ENCODE measurements around the gene SLC2A9.

Gene SLC2A9

GRCh38 chr4:10020871-10021652, at the start of gene SLC2A9:
SLC2A9 (minus strand) TSS chr4:10021497; CDS start chr4:10021429, 68 bp downstream.
- Mint-ChIP-seq H3K9me3 (no peaks in the 10 kb centered on the region), H3K36me3 (ENCODE audit: insufficient read depth) (peaks cover 6% of the 10 kb centered on the region), H3K27ac (ENCODE audit: low read depth) (no peak within 1 kb of the TSS), H3K4me3 (no peak within 1 kb of the TSS), H3K4me1 (peaks cover 18% of the 10 kb centered on the region), H3K27me3 (peaks cover 17% of the 10 kb centered on the region)
- ATAC-seq (replicated peaks; ENCODE audit: extremely low read depth, poor library complexity, severe bottlenecking): no peak
- no peak for DNase-seq (ENCODE audit: low spot score in 2 of 2)

DNA sequence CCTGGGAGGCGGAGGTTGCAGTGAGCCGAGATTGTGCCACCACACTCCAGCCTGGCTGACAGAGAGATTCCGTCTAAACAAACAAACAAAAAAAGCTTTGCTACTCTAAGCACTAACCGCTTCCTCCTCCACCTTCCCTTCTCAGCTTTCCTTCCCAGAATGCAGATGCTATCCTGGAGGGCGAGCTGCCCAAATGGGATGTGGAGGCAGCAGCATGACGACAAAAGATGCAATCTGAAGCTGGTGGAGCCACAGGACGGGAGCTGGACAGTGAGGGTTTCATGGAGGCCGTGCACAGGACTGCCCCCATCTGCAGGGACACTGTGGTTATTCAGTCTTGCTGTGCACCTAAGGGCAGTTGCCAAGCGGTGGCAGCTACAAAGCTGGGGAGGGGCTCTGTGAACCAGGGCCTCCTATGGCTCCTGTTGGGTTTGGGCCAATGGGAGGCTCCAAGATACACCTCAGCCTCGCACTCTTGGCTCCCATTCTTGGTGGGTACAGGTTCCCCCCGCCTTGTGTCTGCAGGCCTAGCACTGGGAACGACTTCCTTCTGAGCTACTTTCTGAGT, 47.9 kb upstream of the SLC2A9 start:
- Mint-ChIP-seq H3K36me3 (ENCODE audit: insufficient read depth) (peaks cover 24% of the 10 kb centered on the region), H3K27ac (ENCODE audit: low read depth) (no peak overlapping the region), H3K9me3 (no peaks in the 10 kb centered on the region), H3K4me1 (peaks cover 5% of the 10 kb centered on the region), H3K4me3 (no peak overlapping the region), H3K27me3 (no peaks in the 10 kb centered on the region)
- no peak for ATAC-seq (replicated peaks; ENCODE audit: extremely low read depth, poor library complexity, severe bottlenecking)
- DNase-seq (ENCODE audit: low spot score in 2 of 2): no peak

DNA sequence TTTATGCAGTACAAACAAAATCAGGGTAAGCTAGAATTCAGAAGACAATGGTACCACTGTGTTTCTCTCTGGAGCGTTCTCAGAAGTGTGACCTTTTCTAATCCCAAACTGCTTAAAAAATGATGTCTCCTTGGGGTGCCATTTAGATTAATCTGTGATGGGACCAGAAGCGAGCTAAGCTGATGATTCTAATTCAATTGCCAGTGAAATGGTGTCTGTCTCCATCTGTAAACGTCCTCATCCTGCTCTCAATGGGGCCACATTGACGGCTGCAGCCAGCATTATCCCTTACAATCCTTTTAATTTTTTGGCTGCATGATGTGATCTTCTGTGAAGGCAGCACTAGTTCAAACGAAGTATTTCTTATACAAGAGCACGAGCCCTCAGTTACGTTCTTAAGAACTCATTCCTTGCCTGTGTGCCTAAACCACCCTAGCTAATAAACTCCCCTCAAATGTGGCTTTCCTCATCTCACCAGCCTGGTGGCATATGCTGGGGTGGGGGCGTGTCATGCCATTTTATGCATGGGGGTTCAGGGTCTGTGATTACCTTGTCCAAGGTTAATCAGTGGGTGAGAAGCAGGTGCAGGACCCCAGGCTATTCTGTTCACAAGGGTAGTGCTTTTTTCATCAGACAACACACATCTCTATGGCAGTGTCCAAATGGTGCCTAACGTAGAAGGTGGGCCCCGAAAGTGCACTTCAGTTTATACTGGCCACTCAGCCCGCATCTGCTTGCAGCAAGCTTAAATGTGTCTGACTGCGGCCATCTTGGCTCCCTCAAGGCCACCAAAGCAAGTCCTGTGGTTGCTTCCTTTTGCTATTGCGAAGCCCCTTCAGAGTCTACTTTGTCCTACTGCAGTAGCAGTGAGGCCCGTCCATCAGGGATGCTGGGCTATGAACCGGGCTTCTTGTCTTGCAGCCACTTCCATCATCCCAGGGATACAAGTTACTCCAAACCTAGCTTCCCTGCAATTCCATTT, 45.7 kb upstream of the SLC2A9 start:
- Mint-ChIP-seq H3K27me3 (no peaks in the 10 kb centered on the region), H3K9me3 (no peaks in the 10 kb centered on the region), H3K36me3 (ENCODE audit: insufficient read depth) (peaks cover 30% of the 10 kb centered on the region), H3K4me1 (peaks cover 5% of the 10 kb centered on the region), H3K4me3 (no peak overlapping the region), H3K27ac (ENCODE audit: low read depth) (no peak overlapping the region)
- DNase-seq (ENCODE audit: low spot score in 2 of 2) (no peak), ATAC-seq (replicated peaks; ENCODE audit: extremely low read depth, poor library complexity, severe bottlenecking) (no peak)

DNA sequence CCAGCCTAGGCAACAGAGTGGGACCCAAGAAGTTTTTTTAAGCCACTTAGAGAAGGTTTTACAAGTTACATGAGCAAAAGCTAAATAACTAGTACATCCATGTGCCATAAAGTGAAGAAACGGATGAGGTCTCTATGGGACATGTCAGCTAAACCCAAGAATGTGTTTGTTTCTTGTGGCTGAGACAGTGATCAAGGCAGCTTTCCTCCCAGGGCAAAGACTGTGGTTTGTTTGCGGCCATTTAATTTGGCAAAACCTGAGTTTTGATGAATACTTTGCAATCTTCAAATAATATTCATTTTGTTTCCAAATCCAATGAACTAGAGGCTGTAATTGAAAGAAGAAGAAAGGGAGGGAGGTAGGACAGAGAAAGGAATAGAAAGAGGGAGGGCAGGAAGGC, 44.9 kb upstream of the SLC2A9 start:
- H3K27me3 Mint-ChIP-seq: no peaks in the 10 kb centered on the region
- ATAC-seq (replicated peaks; ENCODE audit: extremely low read depth, poor library complexity, severe bottlenecking) (no peak), DNase-seq (ENCODE audit: low spot score in 2 of 2) (no peak)
- peaks cover 30% of the 10 kb centered on the region for H3K36me3 Mint-ChIP-seq (ENCODE audit: insufficient read depth)
- no peak overlapping the region for H3K4me3 Mint-ChIP-seq
- H3K9me3 Mint-ChIP-seq: no peaks in the 10 kb centered on the region
- H3K4me1 Mint-ChIP-seq: peaks cover 5% of the 10 kb centered on the region
- H3K27ac Mint-ChIP-seq (ENCODE audit: low read depth): no peak overlapping the region

- ATAC-seq (replicated peaks; ENCODE audit: extremely low read depth, poor library complexity, severe bottlenecking): no peak
- Mint-ChIP-seq H3K4me3 (no peak overlapping the region), H3K4me1 (no peaks in the 10 kb centered on the region), H3K36me3 (ENCODE audit: insufficient read depth) (peaks cover 28% of the 10 kb centered on the region), H3K27ac (ENCODE audit: low read depth) (no peak overlapping the region), H3K9me3 (no peaks in the 10 kb centered on the region), H3K27me3 (no peaks in the 10 kb centered on the region)
- DNase-seq (ENCODE audit: low spot score in 2 of 2): no peak
Observed at GRCh38 chr4:10063544-10064300, 42.4 kb upstream of the SLC2A9 start.

- H3K27me3 Mint-ChIP-seq: no peaks in the 10 kb centered on the region
- H3K4me1 Mint-ChIP-seq: no peaks in the 10 kb centered on the region
- no peak for DNase-seq (ENCODE audit: low spot score in 2 of 2)
Observed at GRCh38 chr4:10061650-10062415, 40.5 kb upstream of the SLC2A9 start.

DNA sequence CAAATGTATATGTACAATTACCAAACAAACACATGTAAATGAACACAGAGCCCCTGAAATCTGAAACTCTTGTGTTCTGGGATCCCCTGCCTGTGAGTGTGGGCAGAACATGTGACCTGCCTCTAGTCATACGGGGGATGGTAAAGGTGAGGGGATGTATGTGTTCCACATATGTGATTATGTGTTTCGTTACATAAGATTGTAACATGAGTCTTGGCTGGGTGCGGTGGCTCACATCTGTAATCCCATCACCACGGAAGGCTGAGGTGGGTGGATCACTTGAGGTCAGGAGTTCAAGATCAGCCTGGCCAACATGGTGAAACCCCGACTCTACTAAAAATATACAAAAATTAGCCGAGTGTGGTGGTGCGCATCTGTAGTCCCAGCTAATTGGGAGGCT, 37.1 kb upstream of the SLC2A9 start:
- ATAC-seq (replicated peaks; ENCODE audit: extremely low read depth, poor library complexity, severe bottlenecking) (no peak), DNase-seq (ENCODE audit: low spot score in 2 of 2) (no peak)
- no peak overlapping the region for H3K4me3 Mint-ChIP-seq
- no peaks in the 10 kb centered on the region for H3K4me1 Mint-ChIP-seq
- no peaks in the 10 kb centered on the region for H3K9me3 Mint-ChIP-seq
- H3K36me3 Mint-ChIP-seq (ENCODE audit: insufficient read depth): peaks cover 11% of the 10 kb centered on the region
- H3K27me3 Mint-ChIP-seq: no peaks in the 10 kb centered on the region
- no peak overlapping the region for H3K27ac Mint-ChIP-seq (ENCODE audit: low read depth)

More at GRCh38 chr4:10061650-10062415, 40.5 kb upstream of the SLC2A9 start:
- Mint-ChIP-seq H3K4me3 (no peak overlapping the region), H3K36me3 (ENCODE audit: insufficient read depth) (peaks cover 29% of the 10 kb centered on the region), H3K27ac (ENCODE audit: low read depth) (no peak overlapping the region), H3K9me3 (no peaks in the 10 kb centered on the region)
- no peak for ATAC-seq (replicated peaks; ENCODE audit: extremely low read depth, poor library complexity, severe bottlenecking)

GRCh38 chr4:10057023-10057395, 35.7 kb upstream of the SLC2A9 start:
- Mint-ChIP-seq H3K27ac (ENCODE audit: low read depth) (no peak overlapping the region), H3K4me1 (peaks cover 5% of the 10 kb centered on the region), H3K4me3 (no peak overlapping the region), H3K9me3 (no peaks in the 10 kb centered on the region), H3K27me3 (no peaks in the 10 kb centered on the region), H3K36me3 (ENCODE audit: insufficient read depth) (peaks cover 5% of the 10 kb centered on the region)
- ATAC-seq (replicated peaks; ENCODE audit: extremely low read depth, poor library complexity, severe bottlenecking) (no peak), DNase-seq (ENCODE audit: low spot score in 2 of 2) (no peak)

- ATAC-seq (replicated peaks; ENCODE audit: extremely low read depth, poor library complexity, severe bottlenecking) (no peak), DNase-seq (ENCODE audit: low spot score in 2 of 2) (no peak)
- H3K9me3 Mint-ChIP-seq: no peaks in the 10 kb centered on the region
- no peaks in the 10 kb centered on the region for H3K27me3 Mint-ChIP-seq
- peaks cover 5% of the 10 kb centered on the region for H3K4me1 Mint-ChIP-seq
- peaks cover 5% of the 10 kb centered on the region for H3K36me3 Mint-ChIP-seq (ENCODE audit: insufficient read depth)
- no peak overlapping the region for H3K4me3 Mint-ChIP-seq
- H3K27ac Mint-ChIP-seq (ENCODE audit: low read depth): no peak overlapping the region
Observed at GRCh38 chr4:10056334-10057022, 35.2 kb upstream of the SLC2A9 start.

- ATAC-seq (replicated peaks; ENCODE audit: extremely low read depth, poor library complexity, severe bottlenecking) (no peak), DNase-seq (ENCODE audit: low spot score in 2 of 2) (no peak)
- peaks cover 5% of the 10 kb centered on the region for H3K4me1 Mint-ChIP-seq
- peaks cover 5% of the 10 kb centered on the region for H3K36me3 Mint-ChIP-seq (ENCODE audit: insufficient read depth)
- no peaks in the 10 kb centered on the region for H3K27me3 Mint-ChIP-seq
- H3K27ac Mint-ChIP-seq (ENCODE audit: low read depth): no peak overlapping the region
- H3K9me3 Mint-ChIP-seq: no peaks in the 10 kb centered on the region
- H3K4me3 Mint-ChIP-seq: no peak overlapping the region
Observed at GRCh38 chr4:10055871-10056270, 34.6 kb upstream of the SLC2A9 start.

DNA sequence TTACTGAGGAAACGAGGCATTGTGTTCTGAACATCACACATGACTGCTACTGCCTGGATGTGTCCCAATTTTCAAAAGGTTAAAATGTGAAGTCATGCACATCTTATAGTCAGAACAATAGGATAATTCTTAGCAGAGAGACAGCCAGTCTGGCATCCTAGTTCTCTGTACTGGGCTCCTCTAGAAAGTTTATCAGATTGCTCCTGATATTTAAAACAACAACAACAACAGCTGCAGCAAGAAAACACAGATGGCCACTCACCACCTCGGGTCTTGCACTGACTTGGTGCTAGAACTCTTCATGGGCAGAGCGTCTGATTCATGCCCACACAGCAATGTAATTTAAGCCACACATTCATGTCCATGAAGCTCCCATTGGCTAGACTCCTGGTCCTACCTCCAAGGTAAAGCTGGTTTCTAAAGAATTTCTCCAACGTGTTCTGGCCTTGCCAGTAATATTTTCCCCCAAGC, 33.3 kb upstream of the SLC2A9 start:
- H3K9me3 Mint-ChIP-seq: no peaks in the 10 kb centered on the region
- H3K4me3 Mint-ChIP-seq: no peak overlapping the region
- H3K36me3 Mint-ChIP-seq (ENCODE audit: insufficient read depth): peaks cover 3% of the 10 kb centered on the region
- H3K27me3 Mint-ChIP-seq: no peaks in the 10 kb centered on the region
- no peak overlapping the region for H3K27ac Mint-ChIP-seq (ENCODE audit: low read depth)
- ATAC-seq (replicated peaks; ENCODE audit: extremely low read depth, poor library complexity, severe bottlenecking) (no peak), DNase-seq (ENCODE audit: low spot score in 2 of 2) (no peak)
- peaks cover 5% of the 10 kb centered on the region for H3K4me1 Mint-ChIP-seq
